ENCODE results near the gene HIVEP2.

Gene HIVEP2

DNA sequence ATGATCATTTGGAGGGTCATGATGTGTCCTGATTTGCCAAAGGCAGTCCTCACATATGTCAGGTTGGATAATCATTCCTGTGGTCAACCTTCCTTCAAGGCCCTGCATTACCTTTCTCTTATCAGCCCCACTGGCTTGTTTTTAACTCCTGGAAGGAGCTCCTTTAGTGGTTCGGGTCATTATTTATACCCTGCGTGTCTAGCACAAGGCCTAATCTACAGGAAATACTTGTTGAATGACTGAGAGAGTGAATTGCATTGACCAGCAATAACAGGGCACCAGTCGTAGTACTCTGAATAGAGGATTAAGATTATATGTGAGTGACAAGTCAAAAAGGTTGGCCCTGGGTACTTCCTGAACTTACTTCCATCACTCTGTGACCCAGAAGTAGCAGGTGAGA is 4.5 kb downstream of the HIVEP2 start:
- Histone ChIP-seq H3K36me3 (ENCODE audit: control insufficient read depth, insufficient read depth, low read length) (no peaks in the 10 kb centered on the region), H3K79me1 (ENCODE audit: low read length) (peaks cover 7% of the 10 kb centered on the region), H3K23ac (ENCODE audit: low read length) (no peak overlapping the region), H3K9ac (ENCODE audit: low read length) (no peak overlapping the region), H3K27ac (ENCODE audit: low read depth, low read length) (no peak overlapping the region), H4K5ac (ENCODE audit: low read length) (no peak overlapping the region), H2BK5ac (ENCODE audit: low read length) (no peak overlapping the region), H2AK5ac (ENCODE audit: low read length) (no peak overlapping the region), H2BK120ac (ENCODE audit: low read depth, low read length) (no peak overlapping the region), H3K4me3 (ENCODE audit: low read length) (no peak overlapping the region), H3K4ac (ENCODE audit: low read depth, low read length) (no peak overlapping the region), H3K27me3 (ENCODE audit: insufficient read depth, low read length, poor library complexity) (no peaks in the 10 kb centered on the region), H3K4me2 (ENCODE audit: low read length) (no peak overlapping the region), H3K56ac (ENCODE audit: low read length) (no peak overlapping the region), H3K4me1 (ENCODE audit: control insufficient read depth, low read depth, low read length) (peaks cover 5% of the 10 kb centered on the region), H2BK15ac (replicated peaks; ENCODE audit: low read depth) (no peak overlapping the region), H3K18ac (ENCODE audit: low read length) (no peak overlapping the region), H4K8ac (ENCODE audit: low read depth, low read length) (no peak overlapping the region), H3K79me2 (ENCODE audit: control insufficient read depth, insufficient read depth, low read length) (peaks cover 15% of the 10 kb centered on the region)
- WGBS (ENCODE audit: extremely low coverage, insufficient coverage, low lambda C conversion rate) = no CpG with 5 or more reads among the region's 3 CpGs
- DNase-seq = peak; percentile 63

DNA sequence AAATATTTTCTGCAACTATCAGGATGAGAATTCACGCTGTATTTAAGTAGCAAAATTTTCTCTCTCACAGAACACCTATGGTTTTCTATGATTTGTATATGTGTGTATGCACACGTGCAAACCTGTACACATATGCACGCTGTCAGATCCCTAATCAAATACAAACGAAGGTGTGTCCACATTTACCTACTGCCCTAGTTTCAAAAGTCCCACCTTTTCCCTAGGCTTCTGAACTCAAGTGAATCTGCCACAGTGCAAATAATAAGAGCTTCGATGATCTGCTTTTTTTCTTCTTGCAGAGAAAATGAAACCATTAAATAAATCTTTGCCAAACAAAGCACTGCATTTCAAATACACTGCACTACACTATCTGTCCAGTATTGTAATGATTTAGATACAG is 6.5 kb downstream of the HIVEP2 start:
- DNase-seq = no peak
- no peak overlapping the region for H3K56ac ChIP-seq (ENCODE audit: low read length)
- H2BK120ac ChIP-seq (ENCODE audit: low read depth, low read length) = no peak overlapping the region
- no peak overlapping the region for H3K4me2 ChIP-seq (ENCODE audit: low read length)
- H3K4ac ChIP-seq (ENCODE audit: low read depth, low read length) = no peak overlapping the region
- no peak overlapping the region for H3K18ac ChIP-seq (ENCODE audit: low read length)
- H3K79me2 ChIP-seq (ENCODE audit: control insufficient read depth, insufficient read depth, low read length) = peaks cover 12% of the 10 kb centered on the region
- no peak overlapping the region for H3K23ac ChIP-seq (ENCODE audit: low read length)
- no peak overlapping the region for H3K4me3 ChIP-seq (ENCODE audit: low read length)
- WGBS (ENCODE audit: extremely low coverage, insufficient coverage, low lambda C conversion rate) = no CpG with 5 or more reads among the region's 5 CpGs
- no peaks in the 10 kb centered on the region for H3K36me3 ChIP-seq (ENCODE audit: control insufficient read depth, insufficient read depth, low read length)
- no peak overlapping the region for H2BK5ac ChIP-seq (ENCODE audit: low read length)
- no peaks in the 10 kb centered on the region for H3K27me3 ChIP-seq (ENCODE audit: insufficient read depth, low read length, poor library complexity)
- H4K5ac ChIP-seq (ENCODE audit: low read length) = no peak overlapping the region
- H2AK5ac ChIP-seq (ENCODE audit: low read length) = no peak overlapping the region
- no peak overlapping the region for H3K27ac ChIP-seq (ENCODE audit: low read depth, low read length)
- H3K4me1 ChIP-seq (ENCODE audit: control insufficient read depth, low read depth, low read length) = peaks cover 3% of the 10 kb centered on the region
- peaks cover 9% of the 10 kb centered on the region for H3K79me1 ChIP-seq (ENCODE audit: low read length)
- H3K9ac ChIP-seq (ENCODE audit: low read length) = no peak overlapping the region
- H2BK15ac ChIP-seq (replicated peaks; ENCODE audit: low read depth) = no peak overlapping the region
- no peak overlapping the region for H4K8ac ChIP-seq (ENCODE audit: low read depth, low read length)

DNA sequence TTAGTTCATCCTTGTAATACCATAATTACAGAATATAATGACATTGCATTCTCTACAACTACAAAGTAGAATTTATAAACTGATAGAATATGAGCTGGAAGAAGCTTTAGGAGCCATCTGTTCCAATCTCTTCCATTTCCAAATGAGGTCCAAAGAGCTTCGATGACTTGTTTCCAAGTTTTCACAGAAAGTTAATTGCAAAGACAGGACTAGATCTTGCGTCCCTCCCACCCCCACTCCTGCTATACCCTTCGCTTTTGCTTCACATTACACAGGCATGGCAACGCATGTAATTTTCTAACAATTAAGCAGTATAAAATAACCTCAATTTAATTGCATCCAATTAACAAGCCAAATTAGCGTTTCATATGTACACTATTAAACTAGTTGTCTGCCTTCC is 7.0 kb downstream of the HIVEP2 start:
- H3K4me2 ChIP-seq (ENCODE audit: low read length) = no peak overlapping the region
- H3K27ac ChIP-seq (ENCODE audit: low read depth, low read length) = no peak overlapping the region
- no peak overlapping the region for H3K9ac ChIP-seq (ENCODE audit: low read length)
- peaks cover 11% of the 10 kb centered on the region for H3K79me2 ChIP-seq (ENCODE audit: control insufficient read depth, insufficient read depth, low read length)
- no peak overlapping the region for H3K56ac ChIP-seq (ENCODE audit: low read length)
- no peak overlapping the region for H3K4me3 ChIP-seq (ENCODE audit: low read length)
- H4K8ac ChIP-seq (ENCODE audit: low read depth, low read length) = no peak overlapping the region
- no peak overlapping the region for H2AK5ac ChIP-seq (ENCODE audit: low read length)
- H3K23ac ChIP-seq (ENCODE audit: low read length) = no peak overlapping the region
- no peak for DNase-seq
- H3K36me3 ChIP-seq (ENCODE audit: control insufficient read depth, insufficient read depth, low read length) = no peaks in the 10 kb centered on the region
- no peak overlapping the region for H3K18ac ChIP-seq (ENCODE audit: low read length)
- H3K4me1 ChIP-seq (ENCODE audit: control insufficient read depth, low read depth, low read length) = peaks cover 3% of the 10 kb centered on the region
- no peak overlapping the region for H3K4ac ChIP-seq (ENCODE audit: low read depth, low read length)
- H3K27me3 ChIP-seq (ENCODE audit: insufficient read depth, low read length, poor library complexity) = no peaks in the 10 kb centered on the region
- H2BK5ac ChIP-seq (ENCODE audit: low read length) = no peak overlapping the region
- H3K79me1 ChIP-seq (ENCODE audit: low read length) = peaks cover 9% of the 10 kb centered on the region
- no peak overlapping the region for H2BK15ac ChIP-seq (replicated peaks; ENCODE audit: low read depth)
- no peak overlapping the region for H4K5ac ChIP-seq (ENCODE audit: low read length)
- no CpG with 5 or more reads among the region's 5 CpGs for whole genome bisulfite sequencing (ENCODE audit: extremely low coverage, insufficient coverage, low lambda C conversion rate)
- H2BK120ac ChIP-seq (ENCODE audit: low read depth, low read length) = no peak overlapping the region

DNA sequence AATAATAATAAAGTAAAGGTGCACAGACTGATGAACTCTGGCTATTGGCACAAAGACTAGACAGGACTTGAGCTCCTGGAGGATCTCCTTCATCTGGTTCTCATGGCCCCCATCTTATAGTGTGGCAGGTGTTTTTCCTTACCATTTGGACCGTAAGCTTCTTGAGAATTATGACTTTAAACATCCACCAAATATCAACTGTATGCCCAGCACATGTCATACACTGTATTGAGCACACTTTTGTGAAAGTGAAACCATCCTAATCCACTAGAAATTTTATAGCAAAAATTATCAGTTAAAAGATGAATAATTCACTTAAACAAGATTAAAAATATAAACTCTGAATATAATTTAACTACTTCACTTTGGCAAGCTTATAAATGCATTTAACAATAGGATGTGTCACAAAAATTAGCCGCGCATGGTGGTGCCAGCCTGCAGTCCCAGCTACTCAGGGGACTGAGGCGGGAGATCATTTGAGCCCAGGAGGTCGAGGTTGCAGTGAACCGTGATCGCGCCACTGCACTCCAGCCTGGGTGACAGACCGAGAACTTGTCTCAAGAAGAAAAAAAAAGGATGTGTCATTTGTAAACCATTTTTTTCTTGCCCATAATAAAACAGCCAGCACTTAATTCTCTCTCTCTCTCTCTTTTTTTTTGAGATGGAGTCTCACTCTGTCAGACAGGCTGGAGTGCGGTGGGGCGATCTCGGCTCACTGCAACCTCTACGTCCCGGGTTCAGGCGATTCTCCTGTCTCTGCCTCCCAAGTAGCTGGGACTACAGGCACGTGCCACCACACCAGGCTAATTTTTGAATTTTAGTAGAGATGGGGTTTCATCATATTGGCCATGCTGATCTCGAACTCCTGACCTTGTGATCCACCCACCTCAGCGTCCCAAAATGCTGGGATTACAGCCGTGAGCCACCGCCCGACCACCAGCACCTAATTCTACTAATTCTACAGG is 9.1 kb downstream of the HIVEP2 start:
- H3K4ac ChIP-seq (ENCODE audit: low read depth, low read length) = no peak overlapping the region
- H3K4me2 ChIP-seq (ENCODE audit: low read length) = no peak overlapping the region
- no peak overlapping the region for H3K4me3 ChIP-seq (ENCODE audit: low read length)
- H3K36me3 ChIP-seq (ENCODE audit: control insufficient read depth, insufficient read depth, low read length) = no peaks in the 10 kb centered on the region
- H3K79me2 ChIP-seq (ENCODE audit: control insufficient read depth, insufficient read depth, low read length) = peaks cover 8% of the 10 kb centered on the region
- H3K9ac ChIP-seq (ENCODE audit: low read length) = no peak overlapping the region
- no peak overlapping the region for H2BK120ac ChIP-seq (ENCODE audit: low read depth, low read length)
- DNase-seq = no peak
- WGBS (ENCODE audit: extremely low coverage, insufficient coverage, low lambda C conversion rate) = no CpG with 5 or more reads among the region's 21 CpGs
- no peaks in the 10 kb centered on the region for H3K27me3 ChIP-seq (ENCODE audit: insufficient read depth, low read length, poor library complexity)
- peaks cover 3% of the 10 kb centered on the region for H3K4me1 ChIP-seq (ENCODE audit: control insufficient read depth, low read depth, low read length)
- H2BK15ac ChIP-seq (replicated peaks; ENCODE audit: low read depth) = no peak overlapping the region
- no peak overlapping the region for H2AK5ac ChIP-seq (ENCODE audit: low read length)
- H2BK5ac ChIP-seq (ENCODE audit: low read length) = no peak overlapping the region
- no peak overlapping the region for H3K18ac ChIP-seq (ENCODE audit: low read length)
- H4K8ac ChIP-seq (ENCODE audit: low read depth, low read length) = peak overlapping the region; percentile 76
- peaks cover 9% of the 10 kb centered on the region for H3K79me1 ChIP-seq (ENCODE audit: low read length)
- no peak overlapping the region for H3K56ac ChIP-seq (ENCODE audit: low read length)
- H3K23ac ChIP-seq (ENCODE audit: low read length) = no peak overlapping the region
- no peak overlapping the region for H4K5ac ChIP-seq (ENCODE audit: low read length)
- H3K27ac ChIP-seq (ENCODE audit: low read depth, low read length) = no peak overlapping the region

DNA sequence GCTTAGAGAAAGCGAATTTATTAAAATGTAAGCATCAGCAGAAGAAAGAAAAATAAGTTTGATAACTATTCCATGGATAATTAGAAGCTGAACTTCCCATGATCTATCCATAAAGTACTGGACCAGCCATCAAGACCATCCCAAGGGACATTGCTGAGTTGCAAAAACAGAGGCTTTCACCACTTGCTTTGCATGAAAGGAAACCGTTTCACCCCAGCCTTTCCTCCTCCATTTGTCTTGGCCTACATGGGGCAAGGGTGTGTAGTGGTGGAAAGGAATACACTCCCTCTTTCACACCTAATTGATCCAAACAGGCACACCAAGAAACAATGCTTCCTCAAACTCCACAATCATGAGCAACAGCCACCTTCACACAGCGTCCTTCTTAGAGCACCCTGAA is 10.4 kb downstream of the HIVEP2 start:
- H3K4me3 ChIP-seq (ENCODE audit: low read length) = no peak overlapping the region
- no peak overlapping the region for H3K4ac ChIP-seq (ENCODE audit: low read depth, low read length)
- no CpG with 5 or more reads among the region's 3 CpGs for WGBS (ENCODE audit: extremely low coverage, insufficient coverage, low lambda C conversion rate)

DNA sequence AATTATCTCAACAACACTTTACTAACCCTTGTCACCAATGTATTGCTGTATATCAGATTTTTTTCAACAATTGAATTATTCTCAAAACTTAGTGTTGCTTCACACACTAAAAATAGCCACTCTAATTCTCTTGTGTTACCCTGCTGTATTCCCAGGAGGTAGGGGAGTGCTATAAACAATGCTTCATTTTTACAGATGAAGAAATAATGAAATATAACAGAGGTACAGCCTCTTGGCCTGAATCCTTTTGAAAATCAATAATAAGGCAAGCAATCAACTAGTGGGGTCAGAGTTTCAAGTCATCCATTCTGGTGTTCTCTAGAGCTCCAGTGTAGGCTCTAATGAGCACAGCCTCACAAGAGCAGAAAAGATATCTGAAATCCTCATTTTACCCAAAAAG is 10.9 kb downstream of the HIVEP2 start:
- Histone ChIP-seq H3K4me3 (ENCODE audit: low read length) (no peak overlapping the region), H3K18ac (ENCODE audit: low read length) (no peak overlapping the region), H3K23ac (ENCODE audit: low read length) (no peak overlapping the region), H2BK15ac (replicated peaks; ENCODE audit: low read depth) (no peak overlapping the region), H3K27me3 (ENCODE audit: insufficient read depth, low read length, poor library complexity) (no peaks in the 10 kb centered on the region), H3K79me1 (ENCODE audit: low read length) (peaks cover 4% of the 10 kb centered on the region), H3K4me1 (ENCODE audit: control insufficient read depth, low read depth, low read length) (no peaks in the 10 kb centered on the region), H3K4ac (ENCODE audit: low read depth, low read length) (no peak overlapping the region), H2BK5ac (ENCODE audit: low read length) (no peak overlapping the region), H3K27ac (ENCODE audit: low read depth, low read length) (no peak overlapping the region), H3K4me2 (ENCODE audit: low read length) (no peak overlapping the region), H3K9ac (ENCODE audit: low read length) (no peak overlapping the region), H4K5ac (ENCODE audit: low read length) (no peak overlapping the region), H3K56ac (ENCODE audit: low read length) (no peak overlapping the region), H3K79me2 (ENCODE audit: control insufficient read depth, insufficient read depth, low read length) (peaks cover 2% of the 10 kb centered on the region), H2AK5ac (ENCODE audit: low read length) (no peak overlapping the region), H4K8ac (ENCODE audit: low read depth, low read length) (no peak overlapping the region), H3K36me3 (ENCODE audit: control insufficient read depth, insufficient read depth, low read length) (no peaks in the 10 kb centered on the region), H2BK120ac (ENCODE audit: low read depth, low read length) (no peak overlapping the region)
- no peak for DNase-seq

More for the DNA sequence above, 10.4 kb downstream of the HIVEP2 start:
- no peak overlapping the region for H3K56ac ChIP-seq (ENCODE audit: low read length)
- no peak overlapping the region for H2AK5ac ChIP-seq (ENCODE audit: low read length)
- no peak overlapping the region for H4K8ac ChIP-seq (ENCODE audit: low read depth, low read length)
- H3K9ac ChIP-seq (ENCODE audit: low read length) = no peak overlapping the region
- peaks cover 6% of the 10 kb centered on the region for H3K79me1 ChIP-seq (ENCODE audit: low read length)
- DNase-seq = no peak
- no peak overlapping the region for H3K23ac ChIP-seq (ENCODE audit: low read length)
- no peak overlapping the region for H3K18ac ChIP-seq (ENCODE audit: low read length)
- no peak overlapping the region for H3K4me2 ChIP-seq (ENCODE audit: low read length)
- H3K27ac ChIP-seq (ENCODE audit: low read depth, low read length) = no peak overlapping the region
- no peak overlapping the region for H2BK5ac ChIP-seq (ENCODE audit: low read length)
- no peaks in the 10 kb centered on the region for H3K36me3 ChIP-seq (ENCODE audit: control insufficient read depth, insufficient read depth, low read length)
- no peaks in the 10 kb centered on the region for H3K4me1 ChIP-seq (ENCODE audit: control insufficient read depth, low read depth, low read length)
- no peak overlapping the region for H2BK120ac ChIP-seq (ENCODE audit: low read depth, low read length)
- no peak overlapping the region for H4K5ac ChIP-seq (ENCODE audit: low read length)
- H3K27me3 ChIP-seq (ENCODE audit: insufficient read depth, low read length, poor library complexity) = no peaks in the 10 kb centered on the region
- H2BK15ac ChIP-seq (replicated peaks; ENCODE audit: low read depth) = no peak overlapping the region
- peaks cover 4% of the 10 kb centered on the region for H3K79me2 ChIP-seq (ENCODE audit: control insufficient read depth, insufficient read depth, low read length)
